ENCODE measurements around the gene KLC1. TPM values are rescaled to one million over a fixed set of nuclear protein-coding genes. Genes with fewer than 3 reads are reported as not detected.

KLC1 gene
- polyA plus RNA-seq, 2 of the 4 experiments (the other 2 are of a cell fraction) = 81.8 to 150 TPM

- Histone ChIP-seq H3K9me3 (no peaks in the 10 kb centered on the region), H3K4me2 (peak overlapping the region; percentile 76), H3K27ac (peak overlapping the region; percentile 96 to 98), H3K4me1 (peaks cover 48% of the 10 kb centered on the region), H3K4me3 (peak overlapping the region; percentile 78)
- no peak for FAIRE-seq
- ChIA-PET CTCF (interaction anchor here (0.5 to 1.0 kb wide), 4 partner anchors 23 to 57 kb away, joined by 3 read pairs; no protein-coding TSS in a partner anchor), POLR2A (interaction anchor here (0.5 to 1.3 kb wide), 2 partner anchors 52 to 1792 kb away, joined by 4 to 6 read pairs; no protein-coding TSS in a partner anchor)
- 3% methylated on average over 12 of the region's 31 CpGs for WGBS (ENCODE audit: missing lambda C conversion rate)
- peak; percentile 72 to 83 for DNase-seq (ENCODE audit: low read depth in 1 of 2, low spot score in 1 of 2)
- TF ChIP-seq BCL3 (IDR thresholded peaks at IDR 0.05) = no peak
- no peak for TF ChIP-seq ZC3H11A (IDR thresholded peaks at IDR 0.05)
- no peak for TF ChIP-seq KDM5A (IDR thresholded peaks at IDR 0.05)
- 0 out of 2 replicates have a peak, but pooled peaks have one; percentile 17 for TF ChIP-seq GATA3 (IDR thresholded peaks at IDR 0.05; ENCODE audit: borderline replicate concordance)
- peak; percentile 93 for TF ChIP-seq MAFK (IDR thresholded peaks at IDR 0.05; ENCODE audit: partially characterized antibody)
- TF ChIP-seq MAX (IDR thresholded peaks at IDR 0.05) = peak; percentile 90
- TF ChIP-seq SREBF2 (IDR thresholded peaks at IDR 0.05) = no peak
- no peak for TF ChIP-seq RAD21 (conservative IDR thresholded peaks at IDR 0.05 in 1 of 2, IDR thresholded peaks at IDR 0.05 in 1 of 2)
- TF ChIP-seq NPAS2 (CRISPR knock-in tag; IDR thresholded peaks at IDR 0.05; ENCODE audit: borderline replicate concordance) = no peak
- no peak for TF ChIP-seq EHF (CRISPR knock-in tag; IDR thresholded peaks at IDR 0.05)
- TF ChIP-seq ZFP36 (IDR thresholded peaks at IDR 0.05; ENCODE audit: borderline replicate concordance, partially characterized antibody) = no peak
- no peak for TF ChIP-seq ZSCAN20 (CRISPR knock-in tag; IDR thresholded peaks at IDR 0.05)
- TF ChIP-seq CBX2 (IDR thresholded peaks at IDR 0.05; ENCODE audit: borderline replicate concordance, low read depth) = no peak
- TF ChIP-seq RFX5 (IDR thresholded peaks at IDR 0.05) = no peak
- TF ChIP-seq CBX8 (IDR thresholded peaks at IDR 0.05) = no peak
- TF ChIP-seq CHD2 (IDR thresholded peaks at IDR 0.05; ENCODE audit: low read length, partially characterized antibody) = no peak
- TF ChIP-seq BHLHE40 (IDR thresholded peaks at IDR 0.05; ENCODE audit: low read depth, low read length) = no peak
- no peak for TF ChIP-seq FOSL2 (IDR thresholded peaks at IDR 0.05)
- peak; percentile 66 for TF ChIP-seq FOSL2 (CRISPR knock-in tag; IDR thresholded peaks at IDR 0.05)
- peak; percentile 81 for TF ChIP-seq E2F6 (IDR thresholded peaks at IDR 0.05; ENCODE audit: borderline replicate concordance, low read depth)
- TF ChIP-seq ZNF302 (CRISPR knock-in tag; IDR thresholded peaks at IDR 0.05) = no peak
- no peak for TF ChIP-seq HOXB13 (CRISPR knock-in tag; IDR thresholded peaks at IDR 0.05; ENCODE audit: low read depth)
- TF ChIP-seq CTCF (IDR thresholded peaks at IDR 0.05) = no peak
- TF ChIP-seq POLR2A (IDR thresholded peaks at IDR 0.05; ENCODE audit: low read length) = peak; percentile 74
- 0 out of 2 replicates have a peak, but pooled peaks have one; percentile 33 for TF ChIP-seq NFE2L2 (conservative IDR thresholded peaks at IDR 0.05; ENCODE audit: low read length)
- peak; percentile 89 for TF ChIP-seq ESRRA (IDR thresholded peaks at IDR 0.05; ENCODE audit: borderline replicate concordance, low read length)
- TF ChIP-seq ELK1 (IDR thresholded peaks at IDR 0.05; ENCODE audit: low read depth, low read length) = no peak
- TF ChIP-seq USF2 (IDR thresholded peaks at IDR 0.05) = no peak
- TF ChIP-seq HMGXB4 (CRISPR knock-in tag; IDR thresholded peaks at IDR 0.05; ENCODE audit: borderline replicate concordance) = no peak
- TF ChIP-seq SMC3 (IDR thresholded peaks at IDR 0.05) = no peak
- no peak for TF ChIP-seq FOXS1 (CRISPR knock-in tag; IDR thresholded peaks at IDR 0.05)
- no peak for TF ChIP-seq HOXB5 (CRISPR knock-in tag; IDR thresholded peaks at IDR 0.05)
- TF ChIP-seq TP53 (CRISPR knock-in tag; IDR thresholded peaks at IDR 0.05) = peak; percentile 40; the same call in 1 of the 2 replicates
- TF ChIP-seq CEBPB (IDR thresholded peaks at IDR 0.05) = no peak
- no peak for TF ChIP-seq PHF8 (IDR thresholded peaks at IDR 0.05; ENCODE audit: borderline replicate concordance, low read depth)
- TF ChIP-seq EP300 (IDR thresholded peaks at IDR 0.05) = no peak
- peak; percentile 73 to 76 for ATAC-seq
Observed at GRCh38 chr14:103628221-103628683, 759 bp upstream of the KLC1 start.

Measured in A549 (cell line).